Activated CD4-positive, alpha-beta T cell treated with anti-CD3 and anti-CD28 coated beads, Interleukin-2, amount 50 U/mL, for 16 hours (primary cell): ENCODE data around the gene NUP188.

ENCODE experiments used
- DNase-seq: peaks from one replicate; pipeline ENCODE4 v3.0.0-alpha.2; 2020

NUP188 gene

GRCh38 chr9:129008986-129009583 is 61.6 kb downstream of the NUP188 start:
- no peak for DNase-seq

- no peak for DNase-seq
Observed at GRCh38 chr9:129009584-129010141, 62.2 kb downstream of the NUP188 start.

DNA sequence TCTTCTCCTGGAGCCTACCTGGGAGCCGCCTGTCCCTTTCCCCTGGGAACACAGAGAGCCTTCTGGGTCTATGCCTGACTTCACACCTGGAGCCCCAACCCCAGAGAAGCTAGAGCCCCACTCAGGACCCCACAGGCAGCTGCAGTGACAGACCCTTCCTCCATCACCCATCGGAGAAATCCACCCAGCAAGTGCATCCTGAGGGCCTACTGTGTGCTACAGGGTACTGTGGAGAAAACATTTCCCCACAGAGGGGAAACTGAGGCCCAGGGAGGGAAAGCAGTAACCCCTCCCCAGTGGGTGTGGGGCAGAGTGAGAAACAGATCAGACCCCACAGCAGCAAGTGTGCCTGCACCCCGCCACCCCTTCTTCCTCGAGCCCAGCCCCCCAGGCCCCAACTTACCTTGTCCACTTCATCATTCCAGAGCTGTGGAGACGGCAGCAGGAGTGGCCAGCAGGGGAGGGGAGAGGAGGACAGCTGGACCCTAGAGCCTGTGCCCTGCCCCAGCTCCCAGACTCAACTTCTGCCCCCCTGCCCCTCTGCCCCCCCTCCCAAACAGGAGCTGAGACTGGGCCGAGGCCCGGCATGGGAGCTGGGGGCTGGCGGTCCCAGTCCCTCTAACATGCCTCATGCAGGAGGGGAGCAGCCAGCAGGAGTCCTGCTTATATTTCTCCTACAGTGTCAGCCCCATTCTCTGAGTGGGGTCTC is 62.9 kb downstream of the NUP188 start:
- no peak for DNase-seq

DNA sequence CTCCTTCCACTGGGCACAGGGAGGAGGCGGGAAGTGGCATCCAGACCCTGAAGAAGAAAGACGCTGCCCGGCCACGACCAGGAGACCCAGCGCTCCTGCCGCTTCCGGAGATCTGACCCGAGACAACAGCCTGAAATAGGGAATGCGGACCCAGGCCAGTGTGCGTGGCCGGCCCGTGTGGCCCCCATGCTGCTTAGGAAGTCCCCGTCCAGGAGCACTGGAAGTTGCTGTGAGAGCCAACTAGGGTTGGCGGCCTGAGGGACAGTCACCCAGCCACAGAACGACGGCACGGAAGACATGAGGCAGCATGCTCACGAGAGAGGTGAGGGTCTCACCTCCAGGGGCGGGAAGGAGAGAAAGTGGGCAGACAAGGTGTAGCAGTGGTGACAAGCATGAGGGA is 63.7 kb downstream of the NUP188 start:
- DNase-seq = no peak

DNA sequence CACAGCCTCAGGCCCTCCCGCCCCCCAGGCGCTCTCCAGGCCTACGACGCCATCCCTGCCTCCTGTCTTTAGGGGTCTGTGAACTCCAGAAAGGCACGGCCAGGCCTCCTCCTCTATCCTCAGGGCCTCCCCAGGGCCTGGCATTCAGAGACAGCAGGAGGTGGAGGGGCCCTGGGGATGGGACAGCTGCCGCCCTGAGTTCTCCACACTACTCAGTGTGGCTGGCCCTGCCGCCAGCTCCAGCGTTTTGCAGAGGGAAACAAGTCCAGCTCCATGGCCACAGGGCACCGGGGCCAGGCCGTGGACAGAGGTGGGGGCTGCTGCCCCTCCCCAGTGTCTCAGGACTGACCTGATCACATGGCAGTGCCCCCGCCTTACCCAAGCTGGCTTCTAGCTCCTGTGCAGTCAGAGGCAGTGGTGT is 64.3 kb downstream of the NUP188 start:
- DNase-seq = no peak

- DNase-seq = no peak
Observed at GRCh38 chr9:129012343-129012742, 64.8 kb downstream of the NUP188 start.

- DNase-seq = no peak
Observed at GRCh38 chr9:129012893-129013448, 65.5 kb downstream of the NUP188 start.

DNA sequence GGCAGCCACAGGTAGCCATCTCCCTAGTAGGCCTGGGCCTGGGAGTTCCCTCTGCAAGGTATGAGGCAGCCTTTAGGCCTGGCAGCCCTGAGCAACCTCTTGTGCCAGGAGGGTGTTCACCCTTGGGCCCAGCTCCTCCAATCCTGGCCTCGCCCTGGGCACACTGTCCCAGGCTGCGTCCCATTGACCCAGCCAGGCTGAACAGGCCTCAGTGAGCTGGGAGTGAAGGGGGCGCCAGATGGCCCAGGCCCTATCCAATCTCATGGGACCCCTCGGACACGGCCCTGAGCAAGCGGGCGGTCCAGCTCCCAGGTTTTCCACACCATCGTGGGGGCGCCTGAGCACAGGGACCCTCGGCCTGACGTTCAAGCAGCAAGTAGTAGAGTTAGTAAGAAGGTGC is 66.2 kb downstream of the NUP188 start:
- no peak for DNase-seq

DNA sequence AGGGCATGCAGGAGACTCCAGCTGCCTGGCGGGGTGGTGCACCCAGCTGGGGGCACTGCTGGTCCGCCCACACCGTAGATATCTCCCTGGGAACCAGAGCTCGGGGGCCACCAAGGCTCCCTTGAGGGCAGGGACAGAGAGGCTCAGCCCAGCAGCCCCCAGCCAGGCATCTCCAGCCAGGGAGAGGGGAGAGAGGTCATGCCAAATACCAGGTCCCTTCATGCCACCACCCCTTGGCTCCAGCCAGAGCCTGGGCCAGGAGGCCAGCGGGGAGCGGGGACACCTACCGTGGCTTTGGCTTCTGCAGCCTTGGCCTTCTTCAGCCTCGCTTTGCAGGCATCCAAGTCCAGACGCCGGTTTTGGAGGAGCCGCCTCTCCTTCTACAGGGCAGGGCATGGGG is 66.6 kb downstream of the NUP188 start:
- DNase-seq = no peak

DNA sequence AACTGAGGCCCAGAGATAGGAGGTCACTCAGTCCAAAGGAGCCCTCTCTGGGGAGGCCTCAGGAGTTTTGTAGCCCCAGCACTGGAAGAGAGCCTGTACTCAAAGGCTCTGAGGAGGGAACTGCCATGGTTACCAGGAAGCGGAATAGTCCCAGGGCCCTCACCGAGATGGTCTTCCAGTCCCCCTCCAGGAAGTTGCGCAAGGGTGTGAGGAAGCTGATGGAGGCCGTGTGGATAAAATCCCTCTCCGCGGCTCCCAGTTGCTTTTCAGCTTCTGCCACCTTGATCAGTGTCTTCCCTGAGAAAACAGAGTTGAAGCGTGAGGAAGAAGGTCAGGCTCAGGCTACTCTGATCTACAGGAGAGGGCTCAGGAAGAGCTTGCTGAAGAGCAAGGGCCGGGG is 67.1 kb downstream of the NUP188 start:
- no peak for DNase-seq

- DNase-seq = no peak
Observed at GRCh38 chr9:129021091-129021490, 73.6 kb downstream of the NUP188 start.

GRCh38 chr9:129022037-129022436 is 74.5 kb downstream of the NUP188 start:
- DNase-seq = no peak

GRCh38 chr9:129023036-129023907 is 75.8 kb downstream of the NUP188 start:
- no peak for DNase-seq

- no peak for DNase-seq
Observed at GRCh38 chr9:129023908-129024233, 76.4 kb downstream of the NUP188 start.

DNA sequence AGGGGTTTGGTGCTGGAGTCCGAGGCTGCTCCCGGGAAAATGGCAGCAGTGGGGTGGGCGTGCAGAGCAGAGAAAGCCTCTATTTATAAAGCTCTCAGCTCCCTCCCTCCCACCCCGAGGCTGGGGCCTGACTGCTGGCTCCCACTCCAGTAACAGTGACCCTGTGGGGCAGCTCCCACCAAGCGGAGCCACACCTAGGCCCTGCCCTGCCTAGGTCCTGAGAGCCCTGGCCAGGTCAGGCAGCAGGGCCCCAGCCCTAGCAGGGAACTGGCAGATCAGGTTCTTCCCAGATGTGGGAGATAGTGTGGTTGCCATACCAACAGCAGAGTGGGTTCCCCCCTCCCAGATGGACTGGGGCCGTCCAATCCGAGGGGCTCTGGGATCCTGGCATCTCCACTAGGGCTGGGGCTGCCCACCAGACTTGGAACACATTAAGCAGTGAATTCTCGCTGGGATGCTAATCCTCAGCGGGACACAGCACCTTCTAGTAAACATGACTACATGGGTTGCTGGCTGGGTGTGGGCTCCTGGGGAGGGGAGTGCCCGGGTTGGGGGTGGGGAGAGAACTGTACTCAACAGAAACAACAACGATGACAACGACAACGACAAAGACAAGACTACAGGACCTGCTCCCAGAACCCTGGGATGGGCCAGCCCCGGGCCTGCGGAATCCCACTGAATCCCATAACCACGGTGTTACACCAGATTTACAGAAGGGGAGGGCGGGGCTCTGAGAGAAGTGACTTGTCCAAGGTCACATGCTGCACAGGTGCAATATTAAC is 79.1 kb downstream of the NUP188 start:
- no peak for DNase-seq

GRCh38 chr9:129027224-129027684 is 79.8 kb downstream of the NUP188 start:
- DNase-seq = no peak

- peak; percentile 61 for DNase-seq
Observed at GRCh38 chr9:129027685-129028191, 80.2 kb downstream of the NUP188 start.

DNA sequence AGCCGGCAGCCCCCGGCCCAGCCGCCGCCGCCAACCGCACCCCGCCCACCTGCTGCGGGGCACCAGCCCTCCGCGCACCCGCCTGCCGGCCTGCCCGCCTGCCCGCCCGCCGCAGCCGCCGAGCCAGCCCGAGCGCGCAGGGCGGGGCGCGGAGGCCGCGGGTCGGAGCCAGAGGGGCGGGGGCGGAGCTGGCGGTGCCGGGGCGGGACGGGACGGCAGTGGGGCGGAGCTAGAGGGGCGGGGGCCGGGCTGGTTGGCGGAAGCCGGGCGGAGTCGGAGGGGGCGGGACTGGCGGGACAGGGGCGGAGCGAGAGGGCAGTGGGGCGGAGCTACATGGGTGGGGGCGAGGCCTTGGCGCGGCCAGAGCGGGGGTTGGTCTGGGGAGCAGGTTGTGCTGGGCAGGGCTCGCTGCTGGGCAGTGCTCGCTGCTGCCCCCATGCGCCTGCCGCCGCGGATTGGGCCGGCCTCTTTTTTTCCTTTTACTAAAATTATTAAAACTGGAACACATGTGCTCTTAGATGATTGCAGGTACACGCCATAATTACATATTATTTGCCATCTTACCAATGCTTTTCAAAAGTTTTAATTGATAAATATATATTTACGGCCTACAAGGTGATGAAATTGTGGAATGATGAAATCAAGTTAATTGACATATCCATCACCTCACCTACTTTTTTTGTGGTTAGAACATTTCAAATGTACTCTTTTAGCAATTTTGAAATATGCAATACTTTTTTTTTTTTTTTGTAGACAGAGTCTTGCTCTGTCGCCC is 80.9 kb downstream of the NUP188 start, which contains the start of gene SH3GLB2:
Gene SH3GLB2, minus strand, starts transcription at position 140 of the 775 bp plus-strand sequence. CDS start 177 bp downstream, outside the sequence.
- DNase-seq = peak; percentile 97

DNA sequence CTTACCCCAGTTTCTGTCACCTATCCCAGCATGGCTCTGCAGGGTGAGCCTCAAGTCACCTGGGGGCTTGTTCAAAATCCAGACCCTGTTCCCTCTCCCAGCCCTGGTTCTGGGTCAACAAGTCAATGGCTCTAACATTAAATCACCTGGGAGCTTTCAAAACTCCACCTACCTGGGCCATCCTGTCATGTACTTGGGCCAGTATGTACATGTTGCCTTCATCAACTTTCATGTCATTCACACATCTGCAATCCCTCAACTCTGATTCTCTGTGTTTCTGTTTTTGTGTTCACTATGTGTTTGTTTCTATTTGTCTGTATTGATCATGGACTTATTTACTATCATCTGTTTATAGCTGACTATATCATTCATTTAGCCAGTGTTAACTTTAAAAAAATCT is 82.7 kb downstream of the NUP188 start:
- no peak for DNase-seq

DNA sequence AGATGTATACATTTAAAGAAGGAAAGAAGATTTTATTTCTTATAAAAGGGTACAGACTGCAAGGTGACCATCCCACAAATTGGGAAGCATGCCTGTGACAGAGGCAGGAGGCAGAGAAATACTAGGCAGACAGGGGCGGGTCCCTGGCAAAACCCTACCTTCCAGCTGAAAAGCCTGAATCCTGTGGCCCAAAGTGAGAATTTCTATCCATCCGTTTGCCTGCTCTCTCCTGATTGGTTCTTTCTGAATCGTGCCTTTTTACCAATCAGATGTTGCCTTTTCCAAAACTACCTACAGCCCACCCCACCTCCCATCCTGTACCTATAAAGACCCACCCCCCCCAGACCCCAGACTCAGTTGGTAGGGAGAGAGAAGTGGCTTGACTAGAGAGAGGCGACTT is 84.0 kb downstream of the NUP188 start:
- DNase-seq = no peak

DNA sequence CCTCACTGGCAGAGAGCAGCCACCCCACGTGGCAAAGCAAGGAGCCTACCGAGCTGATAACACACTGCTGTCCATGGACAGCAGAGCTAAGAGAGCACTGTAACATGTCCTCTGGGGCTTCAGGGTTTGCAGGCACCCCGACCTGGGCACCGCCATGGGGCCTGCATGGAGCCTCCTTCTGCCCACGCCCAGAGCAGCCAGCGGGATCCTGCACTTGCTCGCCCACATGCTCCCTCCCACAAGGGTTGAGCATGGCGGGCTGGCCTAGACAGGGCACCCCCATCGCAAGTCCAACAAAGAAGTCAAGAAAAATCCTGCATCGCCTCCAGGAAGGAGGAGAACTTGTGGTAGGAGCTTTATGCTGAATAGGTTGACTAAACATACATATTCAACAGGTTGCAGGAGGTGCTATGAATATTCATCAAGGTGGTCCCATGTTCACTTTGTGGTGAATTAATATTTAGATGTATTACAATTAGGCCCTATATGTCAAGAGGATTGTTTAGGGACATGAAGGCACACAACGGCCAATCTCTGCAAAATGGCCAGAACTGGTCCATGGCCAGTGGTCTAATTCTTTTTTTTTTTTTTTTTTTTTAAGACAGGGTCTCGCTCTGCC is 85.2 kb downstream of the NUP188 start:
- no peak for DNase-seq
